Effector memory CD4-positive, alpha-beta T cell (primary cell): ENCODE measurements around the gene C1QTNF1.

ENCODE experiments used
- DNase-seq, 3 donors: peaks; one replicate each; pipeline ENCODE4 v3.0.0-alpha.2; 2020
- H3K27ac ChIP-seq: 2 replicates; pipeline ENCODE4 v1.7.0; 2013; ENCODE audit warnings: mild to moderate bottlenecking, low read length, moderate library complexity; ENCODE audit not compliant: insufficient read depth, poor library complexity, severe bottlenecking
- H3K27me3 ChIP-seq: replicated peaks from 2 replicates; pipeline ENCODE4 v1.7.0; 2013; ENCODE audit warnings: mild to moderate bottlenecking, low read length; ENCODE audit not compliant: insufficient read depth, control insufficient read depth, poor library complexity, severe bottlenecking
- H3K36me3 ChIP-seq: 2 replicates; pipeline ENCODE4 v1.7.0; 2013; ENCODE audit warnings: mild to moderate bottlenecking, low read length, moderate library complexity; ENCODE audit not compliant: control insufficient read depth, insufficient read depth
- H3K4me1 ChIP-seq: 2 replicates; pipeline ENCODE4 v1.7.0; 2013; ENCODE audit warnings: low read length, mild to moderate bottlenecking; ENCODE audit not compliant: control insufficient read depth, insufficient read depth, poor library complexity, severe bottlenecking
- H3K4me3 ChIP-seq: 2 replicates; pipeline ENCODE4 v1.7.0; 2013; ENCODE audit warnings: low read length, low read depth, mild to moderate bottlenecking; ENCODE audit not compliant: insufficient read depth, poor library complexity, severe bottlenecking
- H3K9me3 ChIP-seq: 2 replicates; pipeline ENCODE4 v1.7.0; 2013; ENCODE audit warnings: mild to moderate bottlenecking, low read length, moderate library complexity; ENCODE audit not compliant: control insufficient read depth

Gene C1QTNF1

GRCh38 chr17:79095345-79096055 lies 71.5 kb downstream of the C1QTNF1 start:
- DNase-seq: no peak
- H3K27ac ChIP-seq: no peak overlapping the region
- no peak overlapping the region for H3K4me3 ChIP-seq
- H3K27me3 ChIP-seq: peaks cover 18% of the 10 kb centered on the region
- no peaks in the 10 kb centered on the region for H3K36me3 ChIP-seq
- peaks cover 5% of the 10 kb centered on the region for H3K4me1 ChIP-seq
- H3K9me3 ChIP-seq: no peaks in the 10 kb centered on the region

- no peaks in the 10 kb centered on the region for H3K36me3 ChIP-seq
- H3K27ac ChIP-seq: no peak overlapping the region
- DNase-seq: no peak
- no peak overlapping the region for H3K4me3 ChIP-seq
- H3K9me3 ChIP-seq: no peaks in the 10 kb centered on the region
- H3K27me3 ChIP-seq: peaks cover 18% of the 10 kb centered on the region
- peaks cover 5% of the 10 kb centered on the region for H3K4me1 ChIP-seq
Observed at GRCh38 chr17:79096477-79096876, 72.5 kb downstream of the C1QTNF1 start.

- peaks cover 5% of the 10 kb centered on the region for H3K4me1 ChIP-seq
- no peaks in the 10 kb centered on the region for H3K9me3 ChIP-seq
- no peak for DNase-seq
- H3K36me3 ChIP-seq: no peaks in the 10 kb centered on the region
- H3K4me3 ChIP-seq: no peak overlapping the region
- peaks cover 23% of the 10 kb centered on the region for H3K27me3 ChIP-seq
- H3K27ac ChIP-seq: no peak overlapping the region
Observed at GRCh38 chr17:79097226-79098055, 73.5 kb downstream of the C1QTNF1 start.

GRCh38 chr17:79098282-79098867 lies 74.4 kb downstream of the C1QTNF1 start:
- H3K27ac ChIP-seq: no peak overlapping the region
- peaks cover 5% of the 10 kb centered on the region for H3K4me1 ChIP-seq
- H3K27me3 ChIP-seq: peaks cover 28% of the 10 kb centered on the region
- no peaks in the 10 kb centered on the region for H3K9me3 ChIP-seq
- no peak overlapping the region for H3K4me3 ChIP-seq
- DNase-seq: no peak
- no peaks in the 10 kb centered on the region for H3K36me3 ChIP-seq
